ENCODE results near the gene CDHR5. TPM values are rescaled to one million over a fixed set of nuclear protein-coding genes. Genes with fewer than 3 reads are reported as not detected.

The CDHR5 gene
- total and polyA plus RNA-seq, 9 of the 15 experiments (the other 6 are each of a cell fraction or from before 2014, with no cell fraction given) = 0.16 TPM; not detected in 8

- peaks cover 3% of the 10 kb centered on the region; the same call in 1 of the 2 replicates for H3K9me3 ChIP-seq (replicated peaks; ENCODE audit: control insufficient read depth, insufficient read depth, low read depth, low read length)
- no peaks in the 10 kb centered on the region for H3K27me3 ChIP-seq (ENCODE audit: control insufficient read depth in 2 of 2, insufficient read depth in 2 of 2, low read length in 2 of 2)
- no TSS peak for BruUV-seq (replicated peaks)
- no peak for TF ChIP-seq MAFK (IDR thresholded peaks at IDR 0.05; ENCODE audit: low read length)
- no peak for TF ChIP-seq MYNN (IDR thresholded peaks at IDR 0.05)
- no peak for TF ChIP-seq MYNN (CRISPR knock-in tag; IDR thresholded peaks at IDR 0.05)
- no peak for TF ChIP-seq ESRRB (CRISPR knock-in tag; IDR thresholded peaks at IDR 0.05; ENCODE audit: borderline replicate concordance)
- no peak for TF ChIP-seq IFI16 (CRISPR knock-in tag; IDR thresholded peaks at IDR 0.05)
- no peak for TF ChIP-seq POLR2A (conservative IDR thresholded peaks at IDR 0.05)
- no peak for TF ChIP-seq ATF6 (CRISPR knock-in tag; IDR thresholded peaks at IDR 0.05)
- TF ChIP-seq XRCC3 (IDR thresholded peaks at IDR 0.05) = no peak
- no peak for TF ChIP-seq CREM (IDR thresholded peaks at IDR 0.05; ENCODE audit: low read depth)
- no peak for TF ChIP-seq CTBP1 (IDR thresholded peaks at IDR 0.05; ENCODE audit: borderline replicate concordance)
- TF ChIP-seq BRD4 (IDR thresholded peaks at IDR 0.05) = no peak
- TF ChIP-seq ZNF586 (CRISPR knock-in tag; conservative IDR thresholded peaks at IDR 0.05) = no peak
- no peak for TF ChIP-seq ZNF165 (CRISPR knock-in tag; IDR thresholded peaks at IDR 0.05; ENCODE audit: borderline replicate concordance)
- TF ChIP-seq RBFOX2 (IDR thresholded peaks at IDR 0.05; ENCODE audit: low read depth, low read length) = no peak
- no peak for TF ChIP-seq FOS (IDR thresholded peaks at IDR 0.05; ENCODE audit: extremely low read depth, insufficient read length)
- no peak for TF ChIP-seq NBN (IDR thresholded peaks at IDR 0.05; ENCODE audit: low read depth)
- TF ChIP-seq ILF3 (IDR thresholded peaks at IDR 0.05; ENCODE audit: borderline replicate concordance) = no peak
- ATAC-seq (no peak), DNase-seq (ENCODE audit: extremely low read depth in 1 of 4, low spot score in 3 of 4) (no peak), FAIRE-seq (no peak)
- WGBS (ENCODE audit: insufficient coverage, low coverage, missing lambda C conversion rate) = 83% methylated on average over 9 of the region's 15 CpGs
- peaks cover 74% of the 10 kb centered on the region for H3K36me3 ChIP-seq (ENCODE audit: control insufficient read depth, insufficient read depth, low read length)
- H4K20me1 ChIP-seq (replicated peaks; ENCODE audit: control insufficient read depth, insufficient read depth, low read length) = no peaks in the 10 kb centered on the region
- POLR2A ChIA-PET = interaction anchor here (0.6 to 1.5 kb wide), 9 partner anchors 10 to 84 kb away, joined by 3 to 14 read pairs (median 4); partner anchors contain the start of gene TALDO1
- intact Hi-C loops (cut with micrococcal nuclease) = no loop called here
- H3K4me3 ChIP-seq = no peak overlapping the region
- peaks cover 32% of the 10 kb centered on the region for H3K79me2 ChIP-seq (ENCODE audit: control insufficient read depth, insufficient read depth, low read length)
- H3K4me1 ChIP-seq (replicated peaks in 1 of 2; ENCODE audit: control insufficient read depth in 2 of 2, insufficient read depth in 2 of 2, low read length in 2 of 2) = peaks cover 16 to 27% of the 10 kb centered on the region in 2 experiments; a peak in 4 of 5 replicates
- in situ Hi-C loops (cut with MboI) = no loop called here
- peak overlapping the region; percentile 88 for H3K27ac ChIP-seq (ENCODE audit: extremely low read depth, low read depth, low read length)
- peak overlapping the region; percentile 69 to 89 for H3K9ac ChIP-seq (ENCODE audit: insufficient read depth in 1 of 2, low read depth in 2 of 2, low read length in 2 of 2)
- CTCF ChIA-PET (ENCODE audit: low intra/inter-chr PET ratio) = interaction anchor here (0.9 to 1.1 kb wide), 2 partner anchors 57 to 62 kb away, joined by 3 read pairs; no protein-coding TSS in a partner anchor
- H2AFZ ChIP-seq (ENCODE audit: low read depth, low read length) = peak overlapping the region; percentile 82; the same call in 1 of the 2 replicates
- H3K9me1 ChIP-seq (ENCODE audit: control insufficient read depth, insufficient read depth, low read length) = no peaks in the 10 kb centered on the region
- peak overlapping the region; percentile 72; the same call in 1 of the 2 replicates for H3K4me2 ChIP-seq (ENCODE audit: insufficient read depth, low read length)
These were observed 40.4 kb upstream of the CDHR5 start for GRCh38 chr11:665062-665703.
